GM19467 (cell line): ENCODE data around the gene RHEB.
"Not testable (repeated sequence)": the region's sequence is repeated elsewhere in the genome, so short reads cannot be mapped to it uniquely, and the experiment has no call there.

Experiments used
- ATAC-seq: cut with Tn5 transposase; IDR thresholded peaks from one replicate; pipeline ENCODE4 v1.9.1; 2021; ENCODE audit warnings: mild to moderate bottlenecking, moderate library complexity; ENCODE audit not compliant: unreplicated experiment

The RHEB gene

GRCh38 chr7:151519765-151520418, at the start of gene RHEB:
Gene RHEB (minus strand): TSS chr7:151519895. CDS start chr7:151519511, 384 bp downstream.
- peak; percentile 74 for ATAC-seq

GRCh38 chr7:151566897-151567320, 47.2 kb upstream of the RHEB start:
- ATAC-seq, result no peak

DNA sequence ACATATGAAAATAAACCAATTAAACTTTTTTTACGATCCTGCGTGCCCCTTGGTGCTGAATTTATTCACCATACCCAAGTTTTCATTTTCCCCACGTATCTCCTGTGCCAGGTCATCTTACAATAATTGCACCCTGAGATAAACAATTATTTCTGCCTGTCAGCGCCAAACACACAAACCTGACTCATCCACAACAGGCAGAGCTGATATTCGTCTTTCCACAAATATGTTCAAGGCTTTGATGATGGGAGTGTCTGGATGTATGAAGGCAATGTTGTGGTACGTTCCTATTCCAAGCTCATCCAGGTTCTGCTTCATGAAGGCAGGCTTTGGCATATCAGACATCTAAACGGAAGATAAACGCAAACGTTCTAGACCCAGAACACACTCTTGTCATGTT, 45.8 kb upstream of the RHEB start:
- ATAC-seq, result no peak

DNA sequence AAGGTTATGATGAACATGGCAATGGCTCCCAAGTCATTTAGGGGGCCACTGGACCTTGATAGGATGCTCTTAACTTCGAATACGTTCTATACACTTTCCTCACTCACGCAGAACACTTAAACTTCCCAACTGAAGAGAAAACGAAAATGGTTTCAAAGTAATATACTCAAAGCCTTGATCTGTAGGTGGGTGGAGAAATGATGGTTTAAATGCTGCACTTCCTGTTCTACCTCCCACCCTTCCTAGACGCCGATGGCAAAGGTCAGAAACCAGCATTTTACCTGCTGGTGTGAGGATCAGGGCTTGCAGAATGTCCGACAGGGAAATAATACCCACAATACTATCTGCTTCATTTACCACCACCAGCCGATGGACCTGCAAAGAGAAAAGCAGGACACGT, 40.5 kb upstream of the RHEB start:
- ATAC-seq, result no peak

GRCh38 chr7:151559557-151560183, 40.0 kb upstream of the RHEB start:
- no peak for ATAC-seq

DNA sequence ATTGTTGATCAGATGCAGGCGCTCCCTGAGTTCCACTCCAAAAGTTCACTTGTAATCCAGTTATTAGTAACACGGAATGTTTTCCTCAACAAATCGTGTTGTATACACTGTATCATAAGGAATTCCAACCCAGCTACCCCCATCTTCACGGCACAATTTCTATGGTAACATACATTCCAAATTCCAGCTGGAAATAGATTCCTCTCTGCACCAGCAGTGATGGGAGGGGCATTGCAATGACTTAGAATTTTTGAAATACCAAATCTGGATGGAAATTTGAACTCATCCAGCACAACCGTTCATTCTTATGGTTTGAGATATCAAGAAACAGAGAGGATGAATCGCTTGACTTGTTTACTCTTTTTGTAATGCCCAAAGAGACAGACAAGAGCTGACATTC, 38.9 kb upstream of the RHEB start:
- no peak for ATAC-seq

- no peak for ATAC-seq
Observed at GRCh38 chr7:151556592-151556991, 36.9 kb upstream of the RHEB start.

DNA sequence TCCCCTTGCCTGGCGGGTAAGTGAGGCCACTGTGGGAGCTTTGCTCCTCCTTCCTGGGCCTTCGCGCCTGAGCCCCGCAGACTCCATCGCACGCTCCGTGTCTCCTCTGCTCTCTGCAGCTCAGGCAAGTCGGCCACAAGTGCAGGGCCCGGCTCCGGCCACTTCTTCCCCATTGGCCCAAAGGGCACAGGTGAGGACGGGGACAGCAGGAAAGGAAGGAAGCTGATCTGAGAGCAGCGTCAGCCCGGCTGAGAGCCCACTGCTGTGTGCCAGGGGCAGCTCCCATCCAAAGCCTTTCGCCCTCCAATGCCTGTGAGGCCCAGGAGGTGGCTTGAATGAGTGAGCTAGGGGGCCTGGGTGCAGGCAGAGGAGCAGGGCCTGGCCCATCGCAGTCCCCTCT, 33.7 kb upstream of the RHEB start:
- no peak for ATAC-seq

DNA sequence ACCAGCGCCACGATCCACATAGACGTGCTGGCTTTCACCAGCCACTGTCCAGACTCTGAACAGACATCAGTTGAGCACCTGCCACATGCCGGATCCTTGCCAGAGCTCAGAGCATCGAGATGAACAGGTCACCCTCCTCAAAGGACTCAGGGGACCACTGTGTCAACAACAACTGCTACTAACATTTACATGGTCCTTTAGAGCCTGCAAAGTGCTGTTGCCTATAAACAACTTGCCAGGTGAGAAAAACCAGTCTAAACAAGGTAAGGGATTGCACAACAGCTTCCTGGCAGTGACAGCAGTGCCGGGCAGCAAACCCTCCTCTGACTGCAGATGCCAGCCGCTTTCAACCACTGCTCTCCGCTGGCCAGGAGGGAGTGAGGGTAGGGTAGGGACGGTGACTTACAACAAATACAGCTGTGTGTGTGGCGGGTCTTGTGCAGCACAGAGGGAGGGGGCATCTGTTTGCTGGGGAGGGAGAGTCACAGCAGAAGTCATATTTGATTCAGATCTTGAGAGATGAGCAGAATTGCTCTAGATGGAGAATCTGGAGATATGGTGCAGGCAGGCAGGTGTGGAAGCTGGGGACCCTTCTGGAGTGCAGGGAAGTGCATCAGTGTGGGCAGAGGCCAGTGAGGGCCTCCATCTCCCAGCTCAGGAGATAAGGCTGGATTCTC, 32.8 kb upstream of the RHEB start:
- ATAC-seq, result no peak

- no peak for ATAC-seq
Observed at GRCh38 chr7:151551820-151552219, 32.1 kb upstream of the RHEB start.

DNA sequence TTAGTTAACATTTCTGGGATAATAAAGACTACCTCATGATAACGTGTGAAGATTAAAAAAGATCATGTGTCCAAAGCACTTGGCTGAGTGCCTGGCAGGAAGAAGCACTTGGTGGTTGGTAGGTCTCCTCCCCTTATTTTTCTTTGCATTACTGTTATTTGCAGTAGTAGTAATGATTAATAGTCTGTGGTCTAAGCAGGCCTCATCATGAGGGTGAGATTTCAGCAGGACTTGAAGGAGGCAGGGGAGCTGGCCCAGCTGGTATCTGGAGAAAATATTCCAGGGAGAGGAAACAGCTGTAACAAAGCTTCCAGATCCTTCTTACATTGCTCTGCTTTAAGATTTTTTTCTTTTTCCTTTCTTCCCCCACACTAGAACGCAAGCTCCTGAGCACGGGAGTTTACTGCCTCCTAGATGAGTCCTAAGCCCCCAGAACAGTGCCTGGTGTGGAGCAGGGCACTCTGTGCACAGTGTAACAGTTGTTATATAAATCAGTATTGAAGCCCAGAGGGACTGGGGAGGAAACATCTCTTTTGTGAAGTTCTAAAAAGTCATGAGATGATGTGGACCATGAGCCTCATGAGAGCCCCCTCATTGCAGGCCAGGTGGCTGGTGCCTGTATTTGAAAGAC, 31.1 kb upstream of the RHEB start:
- no peak for ATAC-seq

DNA sequence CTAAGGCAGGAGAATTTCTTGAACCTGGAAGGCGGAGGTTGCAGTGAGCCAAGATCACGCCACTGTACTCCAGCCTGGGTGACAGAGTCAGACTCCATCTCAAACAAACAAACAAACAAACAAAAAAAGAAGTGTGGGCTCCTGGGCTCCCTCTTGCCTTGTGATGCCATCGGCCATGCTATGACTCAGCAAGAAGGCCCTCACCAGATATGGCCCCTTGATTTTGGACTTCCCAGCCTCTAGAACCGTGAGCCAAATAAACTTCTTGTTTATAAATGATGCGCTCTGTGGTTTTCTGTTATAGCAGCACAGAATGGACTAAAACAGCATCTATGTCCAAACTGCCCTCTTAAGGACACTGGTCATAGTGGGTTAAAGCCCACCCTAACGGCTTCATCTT, 29.9 kb upstream of the RHEB start:
- no peak for ATAC-seq

- ATAC-seq, result no peak
Observed at GRCh38 chr7:151549083-151549482, 29.4 kb upstream of the RHEB start.

- no peak for ATAC-seq
Observed at GRCh38 chr7:151544183-151544582, 24.5 kb upstream of the RHEB start.

DNA sequence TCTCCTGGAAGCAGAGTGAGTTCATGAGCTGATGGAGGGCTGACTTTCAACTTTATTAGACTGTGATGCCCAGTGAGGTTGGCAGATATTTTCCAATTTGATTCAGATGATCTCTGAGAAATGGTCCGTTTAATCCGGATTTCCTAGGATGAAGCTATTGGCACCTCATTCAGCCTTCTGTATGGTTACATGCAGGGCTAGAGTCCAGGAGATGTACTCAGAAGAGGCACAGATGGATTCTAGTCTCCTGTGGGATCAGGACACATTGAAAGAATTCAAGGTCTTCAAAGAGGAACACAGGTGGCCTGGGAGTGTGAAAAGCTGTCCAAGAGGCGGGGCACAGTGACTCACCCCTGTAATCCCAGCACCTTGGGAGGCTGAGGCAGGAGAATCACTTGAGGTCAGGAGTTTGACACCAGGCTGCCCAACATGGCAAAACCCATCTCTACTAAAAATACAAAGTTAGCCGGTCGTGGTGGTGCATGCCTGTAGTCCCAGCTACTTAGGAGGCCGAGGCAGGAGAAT, 23.0 kb upstream of the RHEB start:
- ATAC-seq, result no peak

GRCh38 chr7:151541709-151542499, 22.2 kb upstream of the RHEB start:
- ATAC-seq, result no peak

DNA sequence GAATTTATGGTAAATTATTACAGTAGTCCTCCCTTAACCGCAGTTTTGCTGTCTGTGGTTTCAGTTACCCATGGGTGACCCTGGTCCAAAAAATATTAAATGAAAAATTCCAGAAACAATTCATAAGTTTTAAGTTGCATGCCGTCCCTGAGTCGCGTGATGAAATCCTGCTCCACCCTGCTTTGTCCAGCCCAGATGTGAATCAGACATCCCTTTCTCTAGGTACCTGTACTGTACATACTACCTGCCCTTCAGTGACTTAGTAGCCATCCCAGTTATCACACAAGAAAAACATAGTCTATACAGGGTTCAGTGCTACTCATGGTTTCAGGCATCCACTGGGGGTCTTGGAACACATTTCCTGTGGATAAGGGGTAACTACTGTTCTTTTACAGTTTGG, 20.5 kb upstream of the RHEB start:
- ATAC-seq, result no peak

DNA sequence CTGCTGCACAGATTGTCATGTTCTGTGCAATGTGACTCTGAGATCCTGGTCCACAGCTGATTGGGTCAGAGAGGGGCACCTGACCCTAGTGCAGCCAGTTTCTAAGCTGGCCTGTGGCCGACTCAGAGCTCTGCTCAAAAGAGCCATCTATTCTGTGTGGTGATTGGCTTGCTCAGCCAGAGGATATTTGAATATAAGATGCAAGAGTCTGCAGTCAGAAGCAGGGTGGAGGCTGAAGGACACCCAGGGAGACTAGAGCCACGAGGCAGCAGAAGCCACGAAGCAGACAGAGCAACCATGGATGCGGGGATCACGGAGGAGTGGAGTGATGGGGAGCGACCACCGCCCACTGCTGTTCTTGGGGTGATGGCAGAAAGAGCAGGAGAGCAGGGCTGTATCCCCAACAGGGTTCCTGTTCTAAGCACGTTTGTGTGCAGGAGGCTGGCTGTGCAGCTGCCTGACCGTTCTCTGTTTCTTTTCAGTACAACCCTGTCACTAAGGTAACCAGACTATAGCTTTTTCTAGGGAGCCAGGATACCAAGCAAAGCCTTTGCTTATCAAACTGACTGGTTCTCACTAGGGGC, 19.5 kb upstream of the RHEB start:
- no peak for ATAC-seq

- ATAC-seq, result no peak
Observed at GRCh38 chr7:151537818-151538561, 18.3 kb upstream of the RHEB start.

GRCh38 chr7:151536178-151536577, 16.5 kb upstream of the RHEB start:
- ATAC-seq, result not testable (repeated sequence)
